Measurements from ENCODE around the gene C3orf80. TPM values are rescaled to one million over a fixed set of nuclear protein-coding genes. Genes with fewer than 3 reads are reported as not detected.

C3orf80 gene
- total and polyA plus RNA-seq, 4 donors = 0.55 to 4.2 (median 3.7) TPM

Other genes starting within 250 kb of the C3orf80 start
- gene IL12A, start 236.6 kb upstream of the C3orf80 start, total RNA-seq = 1 to 10 TPM; 2.3 to 7.5 TPM
- 1 to 10 TPM; 2.5 to 2.6 TPM for gene IL12A, start 236.6 kb upstream of the C3orf80 start, polyA plus RNA-seq (ENCODE audit: insufficient read length in 2 of 2)
- gene IFT80, start 173.8 kb downstream of the C3orf80 start, total RNA-seq = 10 to 100 TPM; 50.4 to 71.4 TPM
- gene IFT80, start 173.8 kb downstream of the C3orf80 start, polyA plus RNA-seq (ENCODE audit: insufficient read length in 2 of 2) = 10 to 100 TPM; 39.1 to 48.6 TPM
- gene SMC4, start 174.2 kb downstream of the C3orf80 start, total RNA-seq = 10 to 100 TPM; 46.6 to 56.6 TPM
- 10 to 100 TPM; 29.1 to 41.8 TPM for gene SMC4, start 174.2 kb downstream of the C3orf80 start, polyA plus RNA-seq (ENCODE audit: insufficient read length in 2 of 2)
- gene TRIM59, start 224.4 kb downstream of the C3orf80 start, total RNA-seq = 10 to 100 TPM in 1 of 2 donors, 1 to 10 TPM in 1; 8.4 to 19.0 TPM
- 1 to 10 TPM; 6.9 to 7.0 TPM for gene TRIM59, start 224.4 kb downstream of the C3orf80 start, polyA plus RNA-seq (ENCODE audit: insufficient read length in 2 of 2)

All from spinal cord (tissue), 4 donors.